Fibroblast of villous mesenchyme (primary cell): ENCODE measurements around the gene KLHL40. TPM values are rescaled to one million over a fixed set of nuclear protein-coding genes. Genes with fewer than 3 reads are reported as not detected.

Experiments used
- DNase-seq: peaks from one replicate; pipeline ENCODE4 v3.0.0-alpha.2; 2010; ENCODE audit warnings: low read depth
- H3K4me3 ChIP-seq: 2 replicates; pipeline ENCODE4 v1.5.1; 2011; ENCODE audit warnings: low read depth, mild to moderate bottlenecking, low read length
- total RNA-seq: library from RNA; depleted of rRNA; stranded (reverse); fragments of >200 nt; gene quantifications from 2 replicates; pipeline ENCODE4 v1.2.3, GENCODE V29; 2012
- TF ChIP-seq, protein P1 (sequence below): IDR thresholded peaks from 2 replicates; pipeline ENCODE4 v1.5.1; 2012; ENCODE audit warnings: low read depth, mild to moderate bottlenecking, low read length; ENCODE audit not compliant: insufficient read depth

Gene KLHL40
- total RNA-seq, 1 donor = not detected

DNA sequence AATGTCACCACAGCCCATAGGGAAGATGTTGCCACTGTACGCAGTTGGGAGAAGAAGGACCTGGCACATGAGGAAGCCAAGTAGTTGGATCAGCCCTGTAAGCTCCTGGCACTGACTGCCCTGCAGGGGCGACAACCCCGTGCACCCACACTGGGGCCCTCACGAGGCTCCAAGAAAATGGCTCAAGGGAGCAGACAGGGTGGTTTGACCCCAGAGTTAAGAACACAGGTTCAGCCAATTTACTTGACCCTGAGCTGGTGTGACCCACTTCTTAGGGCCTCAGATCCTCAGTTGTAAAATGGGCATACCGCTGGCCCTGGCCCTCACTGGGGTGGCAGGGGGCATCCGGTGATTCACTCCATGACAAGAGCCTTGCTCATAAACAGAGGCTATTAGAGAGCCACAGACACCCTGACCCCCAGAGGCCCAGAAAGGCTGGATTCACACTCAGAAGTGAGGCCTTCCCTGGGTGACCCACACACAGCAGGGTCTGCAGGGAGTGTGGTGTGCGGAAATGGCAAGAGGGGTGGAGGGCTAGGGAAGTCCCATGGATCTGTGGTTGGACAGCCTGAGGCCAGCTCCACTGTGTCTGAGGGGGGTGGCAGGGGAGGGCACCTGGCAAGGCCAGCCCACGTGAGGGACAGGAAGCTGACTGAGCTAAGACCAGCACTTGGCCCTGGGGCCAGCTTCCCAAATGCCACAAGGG lies 19.0 kb downstream of the KLHL40 start:
- no peak overlapping the region for H3K4me3 ChIP-seq
- TF ChIP-seq, protein P1, sequence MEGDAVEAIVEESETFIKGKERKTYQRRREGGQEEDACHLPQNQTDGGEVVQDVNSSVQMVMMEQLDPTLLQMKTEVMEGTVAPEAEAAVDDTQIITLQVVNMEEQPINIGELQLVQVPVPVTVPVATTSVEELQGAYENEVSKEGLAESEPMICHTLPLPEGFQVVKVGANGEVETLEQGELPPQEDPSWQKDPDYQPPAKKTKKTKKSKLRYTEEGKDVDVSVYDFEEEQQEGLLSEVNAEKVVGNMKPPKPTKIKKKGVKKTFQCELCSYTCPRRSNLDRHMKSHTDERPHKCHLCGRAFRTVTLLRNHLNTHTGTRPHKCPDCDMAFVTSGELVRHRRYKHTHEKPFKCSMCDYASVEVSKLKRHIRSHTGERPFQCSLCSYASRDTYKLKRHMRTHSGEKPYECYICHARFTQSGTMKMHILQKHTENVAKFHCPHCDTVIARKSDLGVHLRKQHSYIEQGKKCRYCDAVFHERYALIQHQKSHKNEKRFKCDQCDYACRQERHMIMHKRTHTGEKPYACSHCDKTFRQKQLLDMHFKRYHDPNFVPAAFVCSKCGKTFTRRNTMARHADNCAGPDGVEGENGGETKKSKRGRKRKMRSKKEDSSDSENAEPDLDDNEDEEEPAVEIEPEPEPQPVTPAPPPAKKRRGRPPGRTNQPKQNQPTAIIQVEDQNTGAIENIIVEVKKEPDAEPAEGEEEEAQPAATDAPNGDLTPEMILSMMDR = no peak
- no peak for DNase-seq

DNA sequence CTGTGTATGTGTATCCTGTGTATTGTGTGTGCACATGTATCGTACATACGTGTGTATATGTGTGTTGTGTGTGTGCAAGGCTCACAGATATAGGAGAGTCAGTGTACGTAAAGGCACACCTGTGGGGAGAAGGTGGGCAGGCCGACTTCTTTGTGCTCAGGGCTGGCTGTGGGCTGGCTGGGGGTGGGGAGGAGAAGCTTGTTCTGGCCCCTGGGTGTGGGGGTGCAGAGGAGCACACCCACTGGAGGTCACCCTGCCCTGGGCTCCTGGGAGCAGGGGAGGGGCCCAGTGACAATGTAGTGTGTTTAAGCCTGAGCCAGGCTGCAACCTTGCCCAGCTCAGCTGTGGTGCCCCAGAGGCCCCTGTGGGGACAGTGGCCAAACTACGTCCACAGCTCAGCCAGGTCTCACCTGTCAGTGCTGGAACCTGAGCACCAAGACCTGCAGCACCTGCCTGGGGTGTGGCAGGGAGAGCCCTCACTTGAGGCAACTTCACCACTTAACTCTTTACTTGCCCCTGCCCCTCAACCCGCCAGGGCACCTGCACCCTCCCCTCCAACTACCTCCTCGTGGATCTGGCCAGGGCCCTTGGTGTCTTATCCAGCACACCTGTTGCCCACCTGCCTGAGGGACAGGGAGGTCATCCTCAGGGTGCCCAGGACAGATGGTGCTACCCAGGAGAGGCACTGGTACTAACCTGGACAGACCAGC lies 19.9 kb downstream of the KLHL40 start:
- TF ChIP-seq, protein P1 = no peak
- no peak overlapping the region for H3K4me3 ChIP-seq
- no peak for DNase-seq

DNA sequence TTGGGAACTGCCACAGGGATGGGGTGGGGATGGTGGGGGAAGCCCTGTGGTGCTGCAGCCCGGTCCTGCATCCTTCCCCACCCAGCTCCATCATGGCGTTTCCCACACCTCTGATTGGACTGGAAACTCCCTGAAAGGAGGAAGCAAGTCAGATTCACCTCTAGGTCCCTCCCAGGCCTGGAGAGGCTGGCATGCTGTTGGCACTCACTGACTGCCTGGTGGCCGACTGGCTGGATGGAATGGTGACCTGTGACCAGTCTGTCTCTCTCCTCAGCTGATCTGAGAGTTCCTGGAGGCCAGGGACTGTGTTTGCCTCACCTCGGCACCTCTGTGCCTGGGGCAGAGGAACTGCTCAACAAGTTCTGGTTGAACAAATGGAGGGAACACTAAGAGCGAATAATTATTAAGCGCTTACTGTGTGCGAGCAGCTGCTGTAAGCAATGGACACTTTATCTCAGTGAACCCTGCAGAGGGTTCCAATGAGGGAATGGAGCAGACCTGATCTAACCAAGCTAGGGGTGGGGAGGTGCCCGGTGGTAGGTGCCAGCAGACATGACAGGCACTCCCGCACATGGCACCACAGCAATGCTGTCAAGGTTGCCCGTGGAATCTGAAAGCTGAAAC lies 20.7 kb downstream of the KLHL40 start:
- TF ChIP-seq, protein P1 = no peak
- DNase-seq = no peak
- H3K4me3 ChIP-seq = no peak overlapping the region

DNA sequence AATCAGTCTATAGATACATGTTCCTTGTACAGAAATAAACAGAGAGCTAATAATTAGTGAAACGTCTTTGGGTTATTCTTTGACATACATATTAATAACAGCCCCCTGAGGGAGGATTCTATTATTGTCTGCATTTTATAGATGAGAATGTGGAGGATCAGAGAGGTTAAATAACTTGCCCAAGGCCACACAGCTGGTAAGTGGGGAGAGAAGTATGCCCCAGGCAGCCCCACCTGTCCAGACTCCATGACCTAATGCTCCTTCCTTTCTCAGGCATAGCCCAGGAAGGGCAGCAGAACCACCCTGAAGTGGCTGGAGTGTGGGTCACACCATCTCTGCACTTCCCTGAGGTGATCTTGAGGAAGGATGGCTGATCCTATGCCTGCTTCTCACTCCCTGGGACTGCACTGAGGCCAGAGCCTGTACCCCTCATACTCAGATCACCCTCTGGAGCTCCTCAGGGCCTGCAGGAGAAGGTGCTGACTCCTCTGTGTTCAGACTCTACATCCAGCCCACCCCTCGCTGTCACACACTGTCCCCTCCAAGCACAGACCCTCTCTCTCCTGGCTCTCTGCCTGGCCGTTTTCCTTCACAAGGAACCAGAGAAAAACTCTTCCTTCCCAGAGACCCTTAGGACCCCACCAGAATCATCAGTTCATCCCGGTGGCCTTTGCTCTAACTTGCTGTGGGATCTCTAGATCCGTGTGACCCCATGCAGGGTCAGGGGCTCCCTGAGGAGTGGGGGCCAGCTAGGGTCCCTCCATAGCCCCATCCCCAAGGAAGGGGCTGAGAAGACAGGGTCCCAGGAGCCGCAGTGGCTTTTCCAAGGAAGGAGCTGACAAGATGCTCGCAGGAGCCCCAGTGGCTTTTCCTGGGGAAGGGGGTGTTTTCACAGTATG lies 21.6 kb downstream of the KLHL40 start:
- DNase-seq = no peak
- TF ChIP-seq, protein P1 = no peak
- no peak overlapping the region for H3K4me3 ChIP-seq

- H3K4me3 ChIP-seq = no peak overlapping the region
- TF ChIP-seq, protein P1 = no peak
- no peak for DNase-seq
Measured at GRCh38 chr3:42707620-42708355, 22.5 kb downstream of the KLHL40 start.
